ENCODE results near the gene SPAG4. TPM values are rescaled to one million over a fixed set of nuclear protein-coding genes. Genes with fewer than 3 reads are reported as not detected.

The SPAG4 gene
- total and polyA plus RNA-seq, 10 of the 15 experiments (the other 5 are each of a cell fraction or from before 2014, with no cell fraction given) = 0.90 to 12.5 (median 2.4) TPM

DNA sequence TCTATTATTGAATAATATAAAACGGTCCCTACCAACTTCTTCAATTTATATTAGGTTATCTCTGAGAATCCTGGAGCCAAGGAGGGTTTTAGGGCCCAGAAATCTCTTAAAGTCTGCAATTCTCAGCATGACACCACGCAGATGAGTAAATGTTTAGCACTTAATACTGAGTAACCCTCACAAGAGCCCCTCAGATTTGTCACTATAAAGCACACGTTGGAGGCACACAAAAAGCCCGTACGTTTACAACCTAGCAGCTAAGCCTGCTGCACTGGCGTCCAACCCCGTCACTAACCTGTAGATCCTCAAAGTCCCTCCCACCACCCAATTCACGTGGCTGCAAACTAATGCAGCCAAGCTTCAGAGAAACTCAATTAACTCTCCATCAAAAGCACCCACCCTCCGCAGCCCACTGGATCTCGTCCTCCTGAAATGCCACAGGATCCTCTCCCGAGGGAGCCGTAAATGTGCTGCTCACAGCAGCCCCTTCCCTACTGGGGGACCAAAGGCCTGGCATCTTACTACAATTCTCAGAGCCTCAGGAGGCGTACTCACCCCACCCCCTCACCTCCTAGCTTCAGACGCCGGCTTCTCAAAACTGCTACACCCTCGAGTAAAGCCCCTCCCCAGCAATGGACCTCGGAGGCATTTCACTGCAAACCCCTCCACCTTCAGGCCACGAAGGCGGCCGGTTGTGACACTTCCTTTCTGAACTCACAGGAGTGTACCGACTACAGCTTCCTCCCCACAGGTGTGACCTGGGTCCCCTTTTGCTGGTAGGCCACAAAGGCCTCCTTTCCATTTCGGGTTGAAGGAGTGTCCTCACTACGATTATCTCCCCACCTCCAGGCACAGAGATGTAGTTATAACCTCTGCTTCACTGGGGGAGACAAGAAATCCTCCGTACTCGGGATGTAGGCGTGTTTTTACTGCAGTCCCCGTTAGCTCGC, 48.2 kb downstream of the SPAG4 start (continued):
- TF ChIP-seq, protein P1, sequence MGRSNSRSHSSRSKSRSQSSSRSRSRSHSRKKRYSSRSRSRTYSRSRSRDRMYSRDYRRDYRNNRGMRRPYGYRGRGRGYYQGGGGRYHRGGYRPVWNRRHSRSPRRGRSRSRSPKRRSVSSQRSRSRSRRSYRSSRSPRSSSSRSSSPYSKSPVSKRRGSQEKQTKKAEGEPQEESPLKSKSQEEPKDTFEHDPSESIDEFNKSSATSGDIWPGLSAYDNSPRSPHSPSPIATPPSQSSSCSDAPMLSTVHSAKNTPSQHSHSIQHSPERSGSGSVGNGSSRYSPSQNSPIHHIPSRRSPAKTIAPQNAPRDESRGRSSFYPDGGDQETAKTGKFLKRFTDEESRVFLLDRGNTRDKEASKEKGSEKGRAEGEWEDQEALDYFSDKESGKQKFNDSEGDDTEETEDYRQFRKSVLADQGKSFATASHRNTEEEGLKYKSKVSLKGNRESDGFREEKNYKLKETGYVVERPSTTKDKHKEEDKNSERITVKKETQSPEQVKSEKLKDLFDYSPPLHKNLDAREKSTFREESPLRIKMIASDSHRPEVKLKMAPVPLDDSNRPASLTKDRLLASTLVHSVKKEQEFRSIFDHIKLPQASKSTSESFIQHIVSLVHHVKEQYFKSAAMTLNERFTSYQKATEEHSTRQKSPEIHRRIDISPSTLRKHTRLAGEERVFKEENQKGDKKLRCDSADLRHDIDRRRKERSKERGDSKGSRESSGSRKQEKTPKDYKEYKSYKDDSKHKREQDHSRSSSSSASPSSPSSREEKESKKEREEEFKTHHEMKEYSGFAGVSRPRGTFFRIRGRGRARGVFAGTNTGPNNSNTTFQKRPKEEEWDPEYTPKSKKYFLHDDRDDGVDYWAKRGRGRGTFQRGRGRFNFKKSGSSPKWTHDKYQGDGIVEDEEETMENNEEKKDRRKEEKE (IDR thresholded peaks at IDR 0.05) = no peak
- TF ChIP-seq POLR2A (IDR thresholded peaks at IDR 0.05; ENCODE audit: low read depth, low read length) = peak; percentile 11; the same call in 1 of the 2 replicates
- peak; percentile 55; the same call in 1 of the 2 replicates for TF ChIP-seq RUNX3 (IDR thresholded peaks at IDR 0.05; ENCODE audit: low read length)
- peak; percentile 36; the same call in 1 of the 3 replicates for TF ChIP-seq POU2F2 (IDR thresholded peaks at IDR 0.05; ENCODE audit: borderline replicate concordance, low read depth, low read length)
- TF ChIP-seq BACH1 (IDR thresholded peaks at IDR 0.05; ENCODE audit: borderline replicate concordance) = peak; percentile 11; the same call in 1 of the 2 replicates
- 0 out of 2 replicates have a peak, but pooled peaks have one; percentile 47 for TF ChIP-seq MTA3 (IDR thresholded peaks at IDR 0.05; ENCODE audit: borderline replicate concordance, low read length)
- TF ChIP-seq SMAD1 (IDR thresholded peaks at IDR 0.05; ENCODE audit: low read depth, partially characterized antibody) = peak; percentile 22
- peak; percentile 13; the same call in 1 of the 2 replicates for TF ChIP-seq ZBTB40 (IDR thresholded peaks at IDR 0.05; ENCODE audit: borderline replicate concordance)
- TF ChIP-seq ASH2L (IDR thresholded peaks at IDR 0.05; ENCODE audit: borderline replicate concordance, low read depth) = no peak
- peak in 1 of 2 experiments; percentile 5; a peak in 1 of 3 replicates for TF ChIP-seq EGR1 (IDR thresholded peaks at IDR 0.05; ENCODE audit: borderline replicate concordance in 1 of 2, low read depth in 2 of 2, low read length in 2 of 2)
- no peak for TF ChIP-seq TCF12 (IDR thresholded peaks at IDR 0.05; ENCODE audit: low read depth, low read length)
- 0 out of 4 replicates have a peak, but pooled peaks of 1 of the 2 experiments have one; percentile 17 for TF ChIP-seq BHLHE40 (IDR thresholded peaks at IDR 0.05; ENCODE audit: borderline replicate concordance in 1 of 2, low read depth in 2 of 2, low read length in 1 of 2)

Measured in GM12878 (cell line).